ENCODE data around the gene CPT1B.

- TF ChIP-seq USF1 (IDR thresholded peaks at IDR 0.05; ENCODE audit: borderline replicate concordance, extremely low read length, insufficient read depth, low read depth, low read length) (no peak), PML (IDR thresholded peaks at IDR 0.05; ENCODE audit: low read length) (no peak), PAX5 (IDR thresholded peaks at IDR 0.05; ENCODE audit: borderline replicate concordance, low read depth, low read length) (no peak), ESRRA (IDR thresholded peaks at IDR 0.05; ENCODE audit: low read length) (no peak)
Measured at GRCh38 chr22:50624347-50625130, 46.3 kb upstream of the CPT1B start.
